Fibroblast of the aortic adventitia (primary cell): ENCODE measurements around the gene DSP. TPM values are rescaled to one million over a fixed set of nuclear protein-coding genes. Genes with fewer than 3 reads are reported as not detected.

Source experiments
- DNase-seq: peaks from one replicate; pipeline ENCODE4 v3.0.0-alpha.2; 2010; ENCODE audit warnings: low read depth
- H3K4me3 ChIP-seq: 2 replicates; pipeline ENCODE4 v1.5.1; 2011; ENCODE audit warnings: low read depth, mild to moderate bottlenecking, control low read depth, low read length, moderate library complexity
- CTCF ChIP-seq: IDR thresholded peaks from 2 replicates; pipeline ENCODE4 v1.5.1; 2011; ENCODE audit warnings: mild to moderate bottlenecking, low read length, control low read depth, inconsistent platforms; ENCODE audit not compliant: insufficient read depth
- total RNA-seq: library from RNA; depleted of rRNA; stranded (reverse); fragments of >200 nt; gene quantifications from 2 replicates; pipeline ENCODE4 v1.2.3, GENCODE V29; 2012; ENCODE audit warnings: low replicate concordance

The DSP gene
- total RNA-seq, 1 donor: 4.2 TPM

DNA sequence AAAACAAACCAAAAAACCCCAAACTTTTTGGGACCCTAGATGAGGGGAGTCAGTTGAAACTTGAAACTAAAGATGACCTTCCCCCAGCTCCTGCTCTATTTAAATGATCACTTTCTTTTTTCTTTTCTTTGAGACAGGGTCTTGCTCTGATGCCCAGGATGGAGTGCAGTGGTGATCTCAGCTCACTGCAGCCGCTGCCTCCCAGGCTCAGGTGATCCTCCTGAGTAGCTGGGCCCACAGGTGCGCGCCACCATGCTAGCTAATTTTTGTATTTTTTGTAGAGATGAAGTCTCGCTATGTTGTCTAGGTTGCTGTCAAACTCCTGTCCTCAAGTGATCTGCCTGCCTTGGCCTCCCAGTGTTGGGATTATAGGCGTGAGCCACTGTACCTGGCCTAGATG is 7.3 kb upstream of the DSP start:
- no peak for DNase-seq
- no peak for TF ChIP-seq CTCF
- no peak overlapping the region for H3K4me3 ChIP-seq

DNA sequence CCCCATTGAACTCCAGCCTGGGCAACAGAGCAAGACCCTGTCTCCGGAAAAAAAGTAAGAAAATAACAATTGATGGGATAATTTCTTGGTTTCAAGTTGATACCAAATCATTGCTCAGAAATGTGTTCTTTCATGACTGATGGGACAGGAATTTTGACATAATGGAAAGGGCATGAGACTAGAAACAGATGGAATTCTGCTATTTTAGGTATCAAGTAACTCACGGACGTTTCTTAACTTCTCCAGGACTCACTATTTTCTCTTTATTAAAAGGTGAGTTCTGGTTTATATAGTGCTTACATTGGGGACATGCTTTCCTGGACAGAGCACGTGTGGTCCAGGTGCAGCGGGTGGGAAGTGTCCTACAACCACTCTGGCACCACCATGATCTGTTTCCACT is 6.0 kb upstream of the DSP start:
- DNase-seq: peak; percentile 34
- no peak for TF ChIP-seq CTCF
- H3K4me3 ChIP-seq: no peak overlapping the region

GRCh38 chr6:7537565-7538174 is 3.8 kb upstream of the DSP start:
- no peak for DNase-seq
- H3K4me3 ChIP-seq: no peak overlapping the region
- no peak for TF ChIP-seq CTCF

DNA sequence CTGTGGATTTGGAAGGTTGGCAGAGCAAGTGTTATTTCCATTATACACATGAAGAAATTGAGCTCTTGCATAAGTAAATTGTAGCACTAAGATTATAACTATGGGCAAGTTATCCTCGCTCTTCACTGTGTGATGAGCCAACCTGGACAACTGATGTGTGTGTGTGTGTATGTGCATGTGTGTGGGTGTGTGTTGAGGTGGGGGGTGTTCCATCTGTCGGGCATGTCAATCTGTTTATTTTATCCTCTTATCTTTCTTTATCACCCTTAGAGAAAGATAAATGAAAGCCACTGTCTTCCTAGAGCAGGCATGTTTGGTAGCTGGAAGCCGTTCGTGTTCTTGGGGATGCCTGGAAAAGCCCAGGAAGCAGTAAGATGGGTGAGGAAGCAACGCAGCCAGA is 3.0 kb upstream of the DSP start:
- TF ChIP-seq CTCF: no peak
- no peak for DNase-seq
- H3K4me3 ChIP-seq: no peak overlapping the region

DNA sequence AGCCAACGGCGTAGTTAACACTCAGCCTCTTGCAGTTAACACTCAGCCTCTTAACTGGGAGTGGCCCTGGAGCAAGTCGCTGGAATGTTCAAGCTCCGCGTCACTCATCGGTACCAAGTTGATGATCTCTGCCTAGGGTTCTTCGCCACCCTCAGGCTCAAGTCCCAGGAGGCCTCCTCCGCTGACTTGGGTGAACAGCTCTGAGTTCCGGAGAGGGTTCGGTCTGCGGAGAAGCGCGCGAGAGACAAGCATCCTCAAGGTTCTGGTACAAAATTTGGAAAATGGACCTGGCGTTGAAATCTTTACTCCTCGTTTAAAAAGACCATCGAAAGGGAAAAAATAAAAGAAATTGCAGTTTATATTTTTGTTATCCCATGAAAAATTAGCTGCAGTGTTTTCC is 876 bp upstream of the DSP start:
- TF ChIP-seq CTCF: no peak
- no peak for DNase-seq
- peak overlapping the region; percentile 3 for H3K4me3 ChIP-seq

DNA sequence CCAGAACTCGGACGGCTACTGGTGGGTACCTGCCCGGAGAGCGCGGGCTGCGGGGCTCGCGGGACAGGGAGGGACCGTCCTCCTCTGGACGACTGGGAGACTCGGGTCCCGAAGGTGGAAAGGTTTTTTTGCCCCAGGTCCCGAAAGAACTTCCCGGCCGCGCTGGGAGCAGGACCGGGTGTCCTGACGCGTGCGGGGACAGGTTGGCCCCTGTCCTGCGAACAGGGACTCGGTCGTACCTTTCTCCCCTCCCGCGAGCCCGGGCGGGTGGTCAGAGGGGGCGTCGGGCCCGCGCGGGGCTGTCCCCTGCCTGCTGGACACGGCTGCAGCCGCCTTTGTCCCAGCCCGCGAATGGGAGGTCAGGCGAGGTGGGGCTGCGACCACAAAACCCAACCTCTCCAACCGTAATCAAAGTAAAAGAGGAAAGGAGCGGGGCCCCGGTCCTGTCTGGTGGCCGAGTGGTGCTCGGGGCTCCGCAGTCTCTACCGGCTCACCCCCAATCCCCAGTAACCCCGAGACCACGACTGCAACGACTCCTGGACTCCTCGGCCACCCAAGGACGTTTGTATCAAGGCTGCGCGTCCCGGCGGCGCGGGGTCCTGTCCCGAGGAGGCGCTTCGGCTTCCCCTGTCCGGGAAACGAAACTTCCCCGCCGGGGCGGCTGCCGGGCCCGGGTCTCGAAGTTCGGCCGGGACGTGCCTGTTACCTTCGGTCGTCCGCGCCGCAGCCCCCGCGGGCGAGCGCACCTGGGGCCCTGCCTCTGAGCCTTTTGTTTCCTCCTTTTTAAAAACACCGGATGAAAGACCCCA is 798 bp downstream of the DSP start:
- DNase-seq: no peak
- TF ChIP-seq CTCF: no peak
- peak overlapping the region; percentile 65 for H3K4me3 ChIP-seq
